H9 (cell line): ENCODE results near the gene KTN1. TPM values are rescaled to one million over a fixed set of nuclear protein-coding genes. Genes with fewer than 3 reads are reported as not detected.

ENCODE experiments used
- DNase-seq: peaks from one replicate; pipeline ENCODE4 v3.0.0-alpha.2; 2017
- H2AFZ ChIP-seq: one replicate; pipeline ENCODE4 v1.6.1; 2013; ENCODE audit warnings: mild to moderate bottlenecking, low read length, control low read depth, moderate library complexity
- H2AK5ac ChIP-seq: 2 replicates; pipeline ENCODE4 v1.6.1; 2013; ENCODE audit warnings: low read length, control low read depth, mixed read lengths; ENCODE audit not compliant: insufficient read length
- H2BK120ac ChIP-seq: one replicate; pipeline ENCODE4 v1.6.1; 2013; ENCODE audit warnings: low read depth, mild to moderate bottlenecking, low read length, control low read depth, inconsistent platforms; ENCODE audit not compliant: poor library complexity, severe bottlenecking
- H2BK12ac ChIP-seq: 2 replicates; pipeline ENCODE4 v1.6.1; 2013; ENCODE audit warnings: low read length, control low read depth, mixed read lengths, low read depth; ENCODE audit not compliant: insufficient read length
- H2BK15ac ChIP-seq: 2 replicates; pipeline ENCODE4 v1.6.1; 2013; ENCODE audit warnings: low read depth, low read length, control low read depth
- H2BK20ac ChIP-seq: one replicate; pipeline ENCODE4 v1.6.1; 2013; ENCODE audit warnings: low read depth, mild to moderate bottlenecking, low read length, control low read depth, inconsistent platforms; ENCODE audit not compliant: poor library complexity, severe bottlenecking
- H2BK5ac ChIP-seq: 2 replicates; pipeline ENCODE4 v1.6.1; 2013; ENCODE audit warnings: low read length, control low read depth, mixed read lengths; ENCODE audit not compliant: insufficient read length
- H3K14ac ChIP-seq: 2 replicates; pipeline ENCODE4 v1.6.1; 2013; ENCODE audit warnings: low read length, control low read depth; ENCODE audit not compliant: insufficient read depth
- H3K18ac ChIP-seq: 2 replicates; pipeline ENCODE4 v1.6.1; 2013; ENCODE audit warnings: low read depth, mild to moderate bottlenecking, mixed read lengths, low read length, control low read depth; ENCODE audit not compliant: insufficient read length
- H3K23ac ChIP-seq: 2 replicates; pipeline ENCODE4 v1.6.1; 2013; ENCODE audit warnings: low read length, control low read depth, mixed read lengths, low read depth; ENCODE audit not compliant: insufficient read length
- H3K23me2 ChIP-seq: 2 replicates; pipeline ENCODE4 v1.6.1; 2013; ENCODE audit warnings: low read depth, mild to moderate bottlenecking, mixed read lengths, low read length, control low read depth; ENCODE audit not compliant: insufficient read length, poor library complexity, severe bottlenecking
- H3K27ac ChIP-seq: 2 replicates; pipeline ENCODE4 v1.5.1; 2013; ENCODE audit warnings: low read length, control low read depth, mixed read lengths, low read depth; ENCODE audit not compliant: insufficient read length
- H3K27me3 ChIP-seq: 2 replicates; pipeline ENCODE4 v1.6.1; 2013; ENCODE audit warnings: low read length, control low read depth, inconsistent platforms; ENCODE audit not compliant: insufficient read depth
- H3K4ac ChIP-seq: 2 replicates; pipeline ENCODE4 v1.6.1; 2013; ENCODE audit warnings: low read depth, mild to moderate bottlenecking, control low read depth, inconsistent platforms, low read length, moderate library complexity
- H3K4me1 ChIP-seq: 2 replicates; pipeline ENCODE4 v1.6.1; 2013; ENCODE audit warnings: low read length, control low read depth, inconsistent platforms; ENCODE audit not compliant: insufficient read depth
- H3K4me2 ChIP-seq: 2 replicates; pipeline ENCODE4 v1.6.1; 2013; ENCODE audit warnings: low read length, control low read depth, mixed read lengths; ENCODE audit not compliant: insufficient read length, insufficient read depth
- H3K56ac ChIP-seq: 2 replicates; pipeline ENCODE4 v1.6.1; 2013; ENCODE audit warnings: low read depth, mild to moderate bottlenecking, mixed read lengths, low read length, control low read depth; ENCODE audit not compliant: insufficient read length
- H3K79me1 ChIP-seq: 2 replicates; pipeline ENCODE4 v1.6.1; 2013; ENCODE audit warnings: low read depth, mild to moderate bottlenecking, moderate library complexity, low read length, control low read depth, inconsistent platforms; ENCODE audit not compliant: insufficient read depth, poor library complexity, severe bottlenecking
- H3K79me2 ChIP-seq: 2 replicates; pipeline ENCODE4 v1.6.1; 2013; ENCODE audit warnings: low read length, control low read depth, inconsistent platforms; ENCODE audit not compliant: insufficient read depth
- H3K9ac ChIP-seq: 2 replicates; pipeline ENCODE4 v1.6.1; 2013; ENCODE audit warnings: low read length, control low read depth, mixed read lengths; ENCODE audit not compliant: insufficient read length; ENCODE audit errors: extremely low read depth
- H3K9me3 ChIP-seq: one replicate; pipeline ENCODE4 v1.6.1; 2013; ENCODE audit warnings: low read depth, low read length, inconsistent platforms; ENCODE audit not compliant: control insufficient read depth
- H3T11ph ChIP-seq: one replicate; pipeline ENCODE4 v1.6.1; 2013; ENCODE audit warnings: mild to moderate bottlenecking, low read length, control low read depth, inconsistent platforms
- H4K20me1 ChIP-seq: one replicate; pipeline ENCODE4 v1.6.1; 2013; ENCODE audit not compliant: control insufficient read depth, insufficient read length, insufficient read depth
- H4K5ac ChIP-seq: 2 replicates; pipeline ENCODE4 v1.6.1; 2013; ENCODE audit warnings: low read depth, mild to moderate bottlenecking, mixed read lengths, low read length, control low read depth; ENCODE audit not compliant: insufficient read length
- H4K8ac ChIP-seq: replicated peaks from 2 replicates; pipeline ENCODE4 v1.6.1; 2013; ENCODE audit warnings: low read length, control low read depth, mixed read lengths, low read depth; ENCODE audit not compliant: insufficient read length
- H4K91ac ChIP-seq: 2 replicates; pipeline ENCODE4 v1.6.1; 2013; ENCODE audit warnings: low read depth, mild to moderate bottlenecking, moderate library complexity, mixed read lengths, low read length, control low read depth; ENCODE audit not compliant: insufficient read length
- H3K27ac Mint-ChIP-seq, 3 experiments: 2 replicates in 2 of 3; 3 replicates in 1 of 3; pipeline ENCODE4 v1.8.0; 2020 to 2021; ENCODE audit warnings: mixed read lengths in 3 of 3, mild to moderate bottlenecking in 1 of 3, moderate library complexity in 1 of 3
- H3K27me3 Mint-ChIP-seq: 2 replicates; pipeline ENCODE4 v1.8.0; 2021; ENCODE audit warnings: low read depth, mild to moderate bottlenecking, moderate library complexity, mixed read lengths
- H3K36me3 Mint-ChIP-seq, 3 experiments: 2 replicates in 2 of 3; 3 replicates in 1 of 3; pipeline ENCODE4 v1.8.0; 2020 to 2021; ENCODE audit warnings: low read depth in 3 of 3, mixed read lengths in 3 of 3; ENCODE audit not compliant: insufficient read depth in 1 of 3
- H3K4me1 Mint-ChIP-seq, 2 experiments: 2 replicates each; pipeline ENCODE4 v1.8.0; 2020; ENCODE audit warnings: mixed read lengths in 2 of 2
- H3K4me3 Mint-ChIP-seq, 2 experiments: 2 replicates in 1 of 2; 3 replicates in 1 of 2; pipeline ENCODE4 v1.8.0; 2020 to 2021; ENCODE audit warnings: mild to moderate bottlenecking in 2 of 2, mixed read lengths in 2 of 2, moderate library complexity in 1 of 2
- H3K9me3 Mint-ChIP-seq, 2 experiments: 2 replicates in 1 of 2; 3 replicates in 1 of 2; pipeline ENCODE4 v1.8.0; 2020; ENCODE audit warnings: mild to moderate bottlenecking in 2 of 2, mixed read lengths in 2 of 2, moderate library complexity in 1 of 2
- CTCF ChIP-seq: fragments of 200-600 bp; sonication (generic); conservative IDR thresholded peaks from 3 replicates; pipeline ENCODE4 v1.8.0; 2021; ENCODE audit warnings: antibody characterized with exemption, mild to moderate bottlenecking
- WGBS: extraction: QIAGEN DNeasy Blood & Tissue Kit; methylation state at CpG from one replicate; pipeline ENCODE4 v1.1.7; 2013; ENCODE audit warnings: missing lambda C conversion rate, low lambda C conversion rate, mixed read lengths; ENCODE audit not compliant: insufficient read length; ENCODE audit errors: extremely low coverage; 5-methylcytosine and 5-hydroxymethylcytosine counted together
- total RNA-seq: library from RNA; stranded (reverse); gene quantifications from 2 replicates; pipeline ENCODE4 v1.2.1, GENCODE V29; 2021

Gene KTN1
- total RNA-seq, 1 experiment from 2014 or later = 128 TPM

- Histone ChIP-seq H2BK120ac (no peak overlapping the region), H2AFZ (no peak overlapping the region), H2AK5ac (no peak overlapping the region), H3K56ac (no peak overlapping the region), H3K79me1 (no peaks in the 10 kb centered on the region), H3K9ac (no peak overlapping the region), H3K4me2 (no peak overlapping the region), H3K14ac (no peak overlapping the region), H3K9me3 (no peaks in the 10 kb centered on the region), H4K20me1 (no peaks in the 10 kb centered on the region), H3K4ac (no peak overlapping the region), H2BK12ac (no peak overlapping the region), H3K27ac (no peak overlapping the region), H3K23ac (no peak overlapping the region), H3T11ph (no peak overlapping the region), H2BK5ac (no peak overlapping the region), H4K8ac (no peak overlapping the region), H3K23me2 (no peaks in the 10 kb centered on the region), H3K27me3 (no peaks in the 10 kb centered on the region), H3K79me2 (no peaks in the 10 kb centered on the region), H4K5ac (no peak overlapping the region), H3K4me1 (no peaks in the 10 kb centered on the region), H3K18ac (no peak overlapping the region), H2BK15ac (no peak overlapping the region), H4K91ac (no peak overlapping the region), H2BK20ac (no peak overlapping the region)
- Mint-ChIP-seq H3K27me3 (no peaks in the 10 kb centered on the region), H3K9me3 (peaks cover 0 to 3% of the 10 kb centered on the region in 2 experiments; a peak in 1 of 5 replicates), H3K27ac (no peak overlapping the region), H3K36me3 (peaks cover 2 to 9% (median 2%) of the 10 kb centered on the region in 3 experiments; a peak in 4 of 7 replicates), H3K4me3 (no peak overlapping the region), H3K4me1 (peaks cover 7 to 8% of the 10 kb centered on the region in 2 experiments; a peak in 3 of 4 replicates)
- DNase-seq = no peak
- no CpG with 5 or more reads among the region's 5 CpGs for WGBS
- no peak for TF ChIP-seq CTCF
Observed at GRCh38 chr14:55705651-55706364, 125.8 kb downstream of the KTN1 start.
